Measurements from ENCODE around the gene ZBTB7C.

Gene ZBTB7C

DNA sequence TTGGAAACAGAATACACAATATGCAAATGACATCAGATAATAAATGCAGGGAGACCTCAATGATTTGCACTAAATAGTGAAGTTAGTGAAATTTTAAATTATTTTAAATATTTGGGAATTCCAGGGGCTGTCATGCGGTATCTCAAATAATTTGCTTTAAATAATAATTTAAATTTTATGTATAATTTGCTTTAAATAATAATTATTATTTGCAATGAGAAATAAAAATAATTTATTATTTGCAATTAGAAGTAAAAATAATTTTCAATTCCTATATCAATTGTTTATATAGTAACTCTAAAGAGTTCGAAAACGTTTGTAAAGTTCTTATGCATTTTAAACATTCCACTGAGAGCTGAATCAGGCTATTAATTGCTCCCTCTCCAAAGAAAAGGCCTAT lies 226.4 kb downstream of the ZBTB7C start:
- DNase-seq: no peak

DNA sequence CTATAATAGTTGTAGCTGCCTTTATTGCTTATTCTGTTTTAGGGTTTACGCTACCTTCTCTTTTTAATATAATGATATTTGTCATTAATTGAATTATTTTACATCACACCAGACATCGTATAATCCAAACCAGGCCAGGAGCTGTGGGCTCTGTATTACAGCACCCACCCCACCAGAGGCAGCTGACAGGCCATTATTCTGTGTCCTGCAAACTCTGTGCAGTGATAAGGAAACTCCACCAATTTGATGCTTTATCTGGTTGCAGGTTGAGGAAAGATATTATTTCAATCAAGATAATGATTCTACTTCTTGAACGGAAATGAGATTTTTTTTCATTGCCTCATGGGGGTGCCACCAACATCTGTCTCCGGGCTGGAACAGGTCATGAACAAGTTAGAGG lies 227.3 kb downstream of the ZBTB7C start:
- DNase-seq: no peak

DNA sequence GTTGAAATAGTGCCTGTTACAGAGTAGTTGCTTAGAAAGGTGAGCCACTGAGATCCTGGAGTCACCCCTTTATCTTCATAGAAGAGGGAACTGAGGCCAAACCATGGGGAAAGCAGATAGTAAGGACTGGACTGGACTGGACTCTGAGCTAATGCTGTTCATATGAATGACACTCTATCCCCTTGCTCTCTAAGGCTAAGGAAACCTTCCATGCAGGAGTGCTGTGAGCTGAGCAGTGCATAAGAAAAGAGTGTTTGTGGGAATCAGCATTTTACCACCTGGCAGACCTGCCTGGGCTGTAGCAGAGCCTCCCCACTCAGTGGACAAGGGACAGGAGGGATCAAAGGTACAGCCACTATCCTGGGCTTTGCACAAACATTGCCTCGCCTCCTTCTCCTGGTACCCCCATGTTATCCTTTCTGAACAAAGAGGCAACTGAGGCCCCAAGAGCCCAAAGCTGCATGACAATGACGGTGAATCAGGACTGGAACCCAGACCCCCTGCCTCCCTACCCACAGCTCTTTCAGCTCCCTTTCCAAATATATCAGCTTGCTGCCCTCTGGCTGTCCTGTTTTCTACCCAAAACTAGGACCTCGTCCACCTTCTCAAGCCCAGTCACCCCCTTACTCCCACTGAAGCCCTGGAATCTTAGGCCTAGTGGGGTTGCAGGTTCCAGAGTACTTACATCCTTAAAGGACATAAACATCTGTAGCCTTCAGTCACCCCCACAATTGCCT lies 227.9 kb downstream of the ZBTB7C start:
- DNase-seq: no peak

DNA sequence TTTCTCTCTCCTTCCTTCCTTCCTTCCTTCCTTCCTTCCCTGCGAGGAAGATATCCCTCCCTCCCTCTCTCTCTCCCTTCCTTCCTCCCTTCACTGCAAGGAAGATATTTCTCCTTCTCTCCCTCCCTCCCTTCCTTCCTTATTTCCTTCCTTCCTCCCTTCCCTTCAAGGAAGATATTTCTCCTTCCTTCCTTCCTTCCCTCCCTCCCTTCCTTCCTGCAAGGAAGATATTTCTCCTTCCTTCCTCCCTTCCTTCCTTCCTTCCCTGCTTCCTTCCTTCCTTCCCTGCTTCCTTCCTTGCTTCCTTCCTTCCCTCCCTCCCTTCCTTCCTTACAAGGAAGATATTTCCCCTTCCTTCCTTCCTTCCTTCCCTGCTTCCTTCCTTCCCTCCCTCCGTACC lies 229.5 kb downstream of the ZBTB7C start:
- DNase-seq: no peak

DNA sequence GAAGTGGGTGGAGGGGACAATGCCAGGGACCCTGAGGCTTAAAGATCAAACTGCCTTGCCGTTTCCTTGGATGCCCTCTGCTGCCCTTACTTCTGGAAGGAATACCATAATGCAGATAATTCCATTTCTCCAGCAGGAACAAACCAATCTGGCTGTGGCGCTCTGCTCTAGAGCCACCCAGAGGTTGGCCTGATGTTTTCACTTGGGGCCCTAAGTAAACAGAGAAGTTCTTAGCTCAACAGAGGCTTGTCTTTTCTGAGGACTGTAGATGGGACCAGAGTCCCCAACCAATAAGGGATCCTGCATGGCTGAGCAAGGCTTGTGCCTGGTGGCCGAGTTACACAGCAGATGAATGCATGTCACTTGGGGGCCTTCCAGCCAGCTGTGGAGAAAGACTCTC lies 230.2 kb downstream of the ZBTB7C start:
- DNase-seq: no peak

DNA sequence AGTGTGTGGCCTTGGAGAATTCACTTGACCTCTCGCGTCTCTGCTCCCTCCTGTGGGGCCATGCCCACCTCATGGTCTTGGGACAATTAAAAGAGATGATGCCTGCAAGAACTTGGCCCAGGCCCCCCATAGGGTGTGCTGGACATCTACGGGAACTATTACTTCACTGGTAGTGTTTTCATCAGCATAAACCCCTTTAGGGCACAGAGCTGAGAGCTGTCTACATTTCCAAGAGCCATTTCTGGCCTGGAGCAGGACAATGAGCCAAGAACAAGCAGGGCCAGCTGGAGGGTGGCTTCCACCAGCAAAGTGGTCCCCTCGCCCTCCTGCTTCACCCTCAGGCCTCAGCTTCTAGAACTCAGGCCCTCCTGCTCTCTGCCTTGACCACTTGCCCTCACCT lies 232.3 kb downstream of the ZBTB7C start:
- no peak for DNase-seq

DNA sequence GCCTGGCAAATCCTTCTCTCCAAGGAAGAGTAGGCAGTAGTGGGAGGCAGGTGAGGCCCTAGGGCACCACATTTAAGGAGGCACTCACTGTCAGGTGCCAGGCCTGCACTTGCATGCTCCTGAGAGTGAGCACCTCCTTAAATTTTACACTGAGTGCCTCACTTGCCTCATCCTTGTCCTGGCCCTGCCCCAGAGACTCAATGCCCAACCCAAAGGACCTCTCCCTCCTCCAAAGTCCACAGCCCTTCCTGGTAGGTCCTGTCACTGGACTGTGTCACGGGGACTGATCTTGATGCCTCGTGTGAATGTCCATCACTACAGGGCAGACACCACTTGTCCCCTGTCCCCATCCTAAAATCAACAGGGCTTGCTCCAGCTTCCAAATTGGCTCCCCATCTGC lies 235.6 kb downstream of the ZBTB7C start:
- DNase-seq: no peak

DNA sequence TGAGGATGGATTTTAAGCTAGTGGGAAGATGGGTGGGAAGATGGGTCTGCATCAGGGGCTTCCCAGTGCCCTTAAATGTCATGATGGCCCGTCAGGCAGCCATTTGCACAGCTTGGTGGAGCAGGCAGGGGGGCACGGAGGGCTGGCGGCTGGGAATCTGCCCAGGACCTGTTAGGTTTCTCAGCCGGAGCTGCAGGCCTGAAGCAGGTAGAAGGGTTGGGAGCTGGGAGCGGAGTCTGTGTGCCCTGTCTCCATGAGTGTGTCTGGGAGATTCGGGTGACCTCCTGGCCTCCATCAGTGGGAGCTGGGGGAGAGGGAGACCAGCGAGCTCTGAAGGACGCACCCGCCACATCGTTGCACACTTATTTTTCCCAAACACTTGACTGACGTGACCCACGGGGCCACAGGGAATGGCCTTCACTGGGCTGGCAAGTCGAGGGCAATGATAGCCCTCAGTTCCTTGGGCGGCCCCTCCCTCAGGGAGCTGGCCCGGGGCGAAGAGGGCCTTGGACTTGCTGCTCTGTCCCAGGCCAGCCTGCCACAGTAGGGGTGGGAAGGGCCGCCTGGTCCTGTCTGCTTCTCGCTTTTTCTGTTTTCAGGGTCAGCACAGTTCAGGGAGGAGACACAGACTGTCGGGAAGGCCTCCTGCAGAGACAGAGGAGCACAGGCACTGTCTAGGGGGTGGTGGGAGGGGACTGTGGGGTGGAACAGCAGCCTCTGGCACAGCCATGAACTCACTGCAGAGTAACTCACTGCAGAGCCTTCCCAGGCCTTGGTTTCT lies 236.8 kb downstream of the ZBTB7C start:
- DNase-seq: no peak

DNA sequence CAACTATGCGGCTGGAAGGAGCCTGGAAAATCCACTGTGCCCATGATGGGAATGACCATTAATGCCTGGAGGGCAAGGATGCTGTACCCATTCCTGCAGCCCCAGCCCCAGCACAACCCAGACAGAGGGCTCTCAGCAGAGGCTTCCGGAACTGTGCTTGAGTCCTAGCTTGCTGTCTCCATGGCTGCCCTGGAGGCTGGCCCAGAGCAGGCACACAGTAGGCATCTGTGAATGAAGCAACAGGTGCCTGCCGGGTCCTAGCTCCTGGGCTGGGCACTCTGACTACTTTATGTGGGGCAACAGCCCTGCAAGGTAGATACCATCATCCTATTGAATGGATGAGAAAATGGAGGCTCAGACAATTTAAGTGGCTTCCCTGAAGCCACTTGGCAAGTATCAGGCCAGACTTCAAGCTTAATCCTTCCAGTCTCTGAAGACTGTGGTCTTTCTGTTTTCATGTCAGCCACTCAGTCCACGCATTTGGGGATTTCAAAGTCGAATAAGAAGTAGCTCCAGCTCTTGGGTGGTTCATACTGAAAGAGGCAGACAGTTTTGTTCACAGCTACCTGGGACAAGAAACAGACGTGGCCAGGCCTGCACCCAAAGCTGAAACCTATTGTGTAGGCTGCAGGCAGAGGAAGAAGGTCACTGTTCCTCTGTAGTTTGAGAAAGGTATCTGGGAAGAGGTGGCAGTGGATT lies 237.5 kb downstream of the ZBTB7C start:
- no peak for DNase-seq

DNA sequence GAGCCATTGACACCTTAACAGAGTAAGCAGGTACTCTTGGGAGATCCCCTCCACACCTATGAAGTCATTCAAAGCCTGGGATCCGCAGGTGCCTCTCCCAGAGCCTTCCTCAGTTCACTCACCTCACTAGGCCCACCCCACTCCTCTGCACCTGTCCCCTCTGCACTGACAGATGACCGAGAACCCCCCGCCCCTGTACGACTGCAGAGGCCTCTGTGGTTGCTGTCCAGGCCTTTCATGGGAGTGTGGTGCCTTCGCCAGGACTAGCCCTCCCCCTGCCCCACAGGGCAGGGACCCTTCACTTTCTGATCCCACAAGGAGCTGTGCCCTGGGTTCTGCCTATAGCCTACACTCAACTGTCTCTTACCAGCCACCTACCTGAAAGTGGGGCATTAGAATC lies 238.5 kb downstream of the ZBTB7C start:
- DNase-seq: no peak

DNA sequence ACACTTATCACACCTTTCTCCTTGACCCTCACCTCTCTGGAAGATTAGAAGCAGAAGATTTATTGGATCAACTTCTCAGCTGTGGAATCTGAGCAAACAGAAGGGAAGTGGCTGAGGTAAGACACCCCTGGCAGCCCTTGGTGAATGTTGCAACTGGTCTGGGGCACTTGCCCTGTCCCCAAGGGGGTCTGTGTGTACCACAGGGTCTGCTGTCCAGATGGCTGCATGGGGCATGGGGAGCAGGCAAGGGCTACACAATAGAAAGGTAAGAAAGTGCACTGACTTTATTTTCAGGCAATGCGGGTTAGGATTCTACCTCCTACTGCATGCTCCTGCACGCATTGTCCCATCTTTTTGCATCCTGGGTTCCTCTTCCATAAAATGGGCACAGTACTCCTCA lies 240.3 kb downstream of the ZBTB7C start:
- DNase-seq: no peak

DNA sequence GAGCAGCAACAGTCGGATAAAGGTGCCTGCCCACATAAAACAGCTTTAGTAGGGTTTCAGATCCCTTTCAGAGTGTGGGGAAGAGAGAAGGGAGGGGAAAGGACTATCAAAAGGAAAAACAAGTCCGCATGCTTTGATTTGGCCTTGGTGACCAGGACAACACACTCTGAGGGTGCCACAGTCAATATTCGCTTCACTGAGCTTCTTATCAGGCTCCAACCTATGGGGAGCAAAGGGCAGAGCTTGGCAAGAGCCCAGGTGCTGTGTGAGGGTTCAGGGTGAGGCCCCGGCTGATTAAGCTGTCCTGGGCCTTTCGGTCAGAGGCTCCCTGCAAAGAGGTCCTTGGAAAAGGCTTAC lies 241.3 kb downstream of the ZBTB7C start:
- DNase-seq: no peak

DNA sequence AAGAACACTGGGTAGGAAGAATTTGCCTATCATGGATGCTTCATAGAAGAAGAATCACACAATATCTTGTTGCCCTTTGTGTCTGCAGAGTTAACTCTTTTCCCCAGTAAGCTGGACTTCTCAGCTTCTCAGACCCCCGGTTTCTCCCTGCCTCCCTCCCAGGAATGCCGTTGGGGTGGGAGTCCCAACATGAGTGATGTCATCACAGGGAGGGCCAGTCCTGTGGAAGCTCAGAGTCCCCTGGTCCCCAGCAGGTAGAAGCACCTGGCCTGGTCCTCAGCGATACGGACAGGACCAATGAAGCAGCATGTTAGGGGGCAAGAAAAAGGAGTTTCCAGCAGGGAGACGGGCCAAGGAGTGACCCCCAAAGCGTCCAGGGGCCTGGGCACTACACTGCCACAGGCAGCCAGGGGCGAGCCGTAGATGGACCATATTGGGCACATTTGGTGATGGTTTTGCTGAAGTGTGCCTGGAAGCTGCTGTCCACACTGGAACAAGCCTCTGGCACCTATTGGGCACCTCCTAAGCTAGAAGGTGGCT lies 242.8 kb downstream of the ZBTB7C start:
- no peak for DNase-seq

DNA sequence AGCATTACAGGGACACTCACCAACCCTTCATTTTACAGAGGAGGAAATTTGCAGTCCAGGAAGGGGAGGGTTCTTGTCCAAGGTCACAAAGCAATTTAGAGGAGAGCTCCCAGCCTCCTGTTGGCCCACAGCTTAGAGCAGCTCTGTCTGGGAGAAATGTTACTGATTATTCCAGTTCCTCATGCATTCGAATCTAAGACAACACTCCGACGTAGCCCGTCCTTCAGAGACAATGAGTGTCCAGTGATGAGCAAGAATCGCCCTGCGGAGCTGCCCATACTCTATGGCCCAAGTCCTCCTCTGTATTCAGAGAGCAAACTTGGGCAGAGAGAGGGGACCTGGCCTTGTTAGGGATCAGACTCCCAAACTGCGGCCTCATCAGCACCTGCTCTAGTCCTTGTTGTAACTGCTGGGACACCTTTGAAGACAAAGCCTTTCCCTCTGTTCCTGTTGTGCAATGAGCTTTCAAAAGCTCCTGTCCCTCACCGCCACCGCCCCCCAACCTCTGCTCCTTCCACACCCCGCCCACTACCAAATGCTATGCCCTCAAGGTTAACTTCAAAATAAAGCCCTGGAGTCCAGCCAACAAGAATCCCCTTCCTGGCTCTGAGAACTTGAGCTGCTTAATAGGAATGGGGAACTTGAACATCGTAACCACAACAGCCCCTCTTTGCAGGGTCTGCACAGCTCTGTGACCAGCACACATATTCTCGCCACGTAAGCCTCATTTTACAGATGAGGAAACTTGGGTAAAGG lies 243.9 kb downstream of the ZBTB7C start:
- DNase-seq: no peak

DNA sequence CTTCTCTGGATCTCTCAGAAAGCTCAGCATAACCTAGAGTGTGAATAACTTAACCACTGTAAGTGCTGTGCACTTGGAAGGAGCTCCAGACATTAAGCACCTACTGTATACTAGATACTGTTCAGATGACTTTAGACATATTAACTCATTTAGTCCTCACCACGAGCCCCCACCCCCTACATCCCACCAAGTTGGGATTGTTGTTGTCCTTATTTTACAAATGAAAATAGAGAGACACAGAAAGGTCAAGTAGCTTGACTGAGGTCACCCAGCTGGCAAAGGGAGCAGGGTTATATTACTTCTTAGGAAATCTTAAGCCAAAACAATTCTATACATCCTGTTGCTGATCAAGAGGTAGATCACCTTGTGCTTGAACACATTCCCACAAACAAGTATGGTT lies 244.5 kb downstream of the ZBTB7C start:
- DNase-seq: no peak

DNA sequence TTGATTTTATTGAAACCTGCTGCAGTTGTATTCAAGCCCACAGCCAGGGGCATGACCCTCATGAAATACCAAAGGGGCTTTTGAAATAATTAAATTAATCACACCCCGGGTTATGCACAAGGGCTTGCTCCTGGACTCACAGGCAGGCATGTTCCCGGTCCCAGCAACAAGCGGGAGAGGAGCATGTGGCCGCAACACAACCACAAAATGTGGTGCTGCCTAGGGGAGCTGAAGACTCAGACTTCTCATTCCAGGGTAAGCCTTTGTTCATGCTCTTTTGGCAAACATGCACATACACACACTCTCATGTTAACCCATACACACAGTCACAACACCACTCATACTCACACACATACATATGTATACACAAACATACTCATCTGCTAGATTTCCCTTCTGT lies 245.1 kb downstream of the ZBTB7C start:
- no peak for DNase-seq

DNA sequence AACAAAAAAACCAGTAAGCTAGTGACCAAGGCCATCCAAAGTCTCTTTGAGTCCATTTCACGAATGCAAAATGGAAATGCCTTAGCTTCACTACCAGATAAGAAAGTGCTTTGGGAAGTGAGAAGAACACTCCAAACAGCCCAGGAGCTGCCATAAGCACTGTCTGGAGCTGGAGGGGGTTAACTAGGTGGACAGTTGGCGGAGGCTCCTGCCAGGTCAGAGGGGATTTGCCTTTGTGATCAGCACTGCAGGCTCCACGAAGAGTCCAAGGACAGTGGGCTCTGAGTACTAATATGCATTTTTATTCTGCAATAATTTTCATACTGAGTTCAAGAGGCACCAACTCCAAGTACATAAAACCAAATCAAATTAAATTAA lies 245.5 kb downstream of the ZBTB7C start:
- no peak for DNase-seq

DNA sequence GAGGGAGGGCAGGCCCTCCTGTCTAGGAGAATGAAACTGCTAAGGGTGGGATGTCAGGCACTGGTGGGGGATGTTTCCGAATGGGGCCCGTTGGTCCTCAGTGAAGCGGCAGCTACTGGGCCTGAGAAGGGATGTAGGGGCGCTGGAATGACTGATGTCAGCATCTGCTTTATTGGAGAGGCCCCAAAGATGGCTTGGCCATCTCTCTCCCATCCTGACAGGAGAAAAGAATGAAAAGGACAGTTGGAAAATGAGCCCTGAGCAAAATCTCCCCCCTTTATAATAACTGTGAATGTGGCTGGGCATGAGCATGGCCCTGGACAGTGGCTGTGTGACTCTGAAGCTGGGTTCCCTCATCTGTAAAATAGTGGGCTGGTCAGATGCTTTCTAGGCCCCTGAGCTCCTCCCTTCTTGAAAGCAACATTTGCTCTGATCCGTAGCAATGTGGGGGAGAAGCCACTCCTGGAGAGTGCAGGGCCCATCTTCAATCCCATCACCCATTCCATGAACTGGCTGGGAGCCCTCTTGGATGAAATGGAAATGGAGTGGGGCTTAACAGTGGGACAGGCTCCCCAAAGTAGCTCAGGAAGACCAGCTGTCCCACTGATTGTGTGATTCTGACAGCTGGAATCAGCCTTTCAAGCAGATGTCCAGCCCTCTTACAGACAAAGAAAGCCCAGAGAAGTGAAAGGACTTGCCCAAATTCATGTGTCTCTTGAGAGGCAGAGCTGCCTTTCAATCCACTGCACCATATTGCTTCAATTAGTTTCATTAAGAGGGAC lies 246.0 kb downstream of the ZBTB7C start:
- DNase-seq: no peak

DNA sequence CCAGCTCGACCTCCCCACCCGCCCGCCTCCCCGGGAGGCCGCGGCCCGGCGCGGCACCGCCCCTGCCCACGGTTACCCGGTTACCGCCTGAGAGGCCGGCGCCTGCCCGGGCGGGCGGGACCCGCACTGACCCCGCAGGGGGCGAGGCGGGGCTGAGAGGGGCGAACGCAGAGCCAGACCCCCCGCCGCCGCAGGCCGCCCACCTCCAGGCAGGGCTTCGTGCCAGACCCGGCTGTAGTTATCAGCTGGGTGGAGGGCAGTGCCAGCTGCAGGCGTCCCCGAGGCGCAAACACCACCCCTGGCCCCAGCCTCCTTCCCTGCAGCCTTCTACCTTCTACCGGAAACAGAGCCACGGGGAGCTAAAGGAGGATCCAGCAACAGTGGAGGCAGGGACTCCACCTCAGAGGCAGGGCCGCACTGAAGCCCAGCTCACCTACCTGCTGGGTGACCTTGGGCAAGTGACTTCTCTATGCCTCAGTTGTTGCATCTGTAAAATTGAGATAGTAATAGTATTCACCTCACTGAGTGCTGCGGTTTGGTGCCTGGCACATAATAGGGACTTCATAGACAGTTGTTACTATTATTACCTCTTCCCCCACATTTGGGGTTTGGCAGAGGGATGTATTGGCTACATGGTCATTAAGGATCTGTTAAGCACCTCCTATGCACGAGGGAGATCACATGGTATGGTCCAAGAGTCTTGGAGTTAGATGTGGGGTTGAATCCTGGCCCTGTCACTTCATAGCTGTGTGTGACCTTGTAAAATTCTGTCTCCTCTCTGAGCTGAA lies 247.1 kb downstream of the ZBTB7C start:
- DNase-seq: no peak

DNA sequence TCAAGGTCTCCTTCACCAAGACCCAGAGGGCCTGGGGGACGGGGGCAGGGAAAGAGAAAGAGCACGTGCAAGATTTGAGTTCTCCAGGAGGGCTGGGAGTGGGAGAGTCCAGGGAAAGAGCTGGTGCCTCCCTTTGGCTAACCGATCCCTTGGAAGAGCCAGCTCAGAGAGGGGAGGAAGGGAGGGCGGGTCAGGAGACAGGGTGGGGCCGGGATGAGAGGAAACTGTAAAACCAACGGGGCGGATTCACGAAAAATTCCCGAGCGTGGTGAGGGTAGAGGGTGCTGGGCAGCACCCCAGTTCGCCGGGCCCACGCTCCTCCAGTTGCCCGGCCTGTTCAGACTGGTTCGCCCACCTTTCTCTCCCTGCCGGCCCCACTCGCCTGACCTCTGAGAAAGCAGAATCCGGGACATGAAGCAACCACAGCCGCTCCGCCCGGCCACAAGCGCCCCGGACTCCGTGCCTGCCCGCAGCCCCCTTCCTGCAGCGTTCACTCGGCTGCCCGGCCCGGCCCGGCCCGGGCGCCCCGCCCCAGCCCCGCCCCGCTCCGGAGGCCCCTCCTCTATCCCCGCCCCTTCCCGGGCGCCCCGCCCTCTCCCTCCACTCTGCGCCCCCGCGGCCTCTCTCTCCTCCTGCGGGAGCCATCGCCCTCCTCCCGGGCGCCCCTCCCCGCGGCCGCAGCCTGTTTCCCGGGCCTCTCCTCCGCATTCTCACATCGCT lies 247.8 kb downstream of the ZBTB7C start:
- DNase-seq: peak; percentile 14 to 45 (median 28)

DNA sequence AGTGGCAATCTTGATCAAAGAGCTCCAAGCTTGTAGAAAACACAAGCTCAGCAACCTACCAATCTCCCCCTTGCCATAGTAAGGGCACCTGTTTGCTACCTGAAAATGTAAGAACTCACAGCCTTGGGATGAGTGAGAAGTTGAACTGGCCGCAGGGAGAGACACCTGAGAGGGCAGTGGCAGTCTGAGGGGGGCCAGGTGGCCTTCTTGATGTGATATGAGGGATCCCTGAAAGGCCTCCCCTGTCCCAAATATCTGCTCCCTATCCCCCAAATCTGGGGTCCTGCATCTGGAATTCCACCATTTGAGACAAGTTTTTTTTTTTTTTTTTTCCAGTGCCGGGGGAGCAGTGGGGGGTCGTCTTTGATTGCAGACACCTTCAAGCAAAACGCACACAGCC lies 248.6 kb downstream of the ZBTB7C start:
- DNase-seq: no peak
